ENCODE results near the gene APCDD1.

- TF ChIP-seq ZNF777 (CRISPR knock-in tag; IDR thresholded peaks at IDR 0.05) (no peak), ATF7 (IDR thresholded peaks at IDR 0.05) (no peak), ATF7 (CRISPR knock-in tag; IDR thresholded peaks at IDR 0.05) (no peak), KLF11 (CRISPR knock-in tag; IDR thresholded peaks at IDR 0.05) (no peak), POLR2A (IDR thresholded peaks at IDR 0.05; ENCODE audit: insufficient read depth in 1 of 2, low read depth in 2 of 2, low read length in 2 of 2) (no peak), ZNF605 (CRISPR knock-in tag; IDR thresholded peaks at IDR 0.05) (no peak), CEBPB (IDR thresholded peaks at IDR 0.05; ENCODE audit: borderline replicate concordance, low read depth, low read length) (no peak), BCL6 (CRISPR knock-in tag; IDR thresholded peaks at IDR 0.05) (no peak), CTCF (CRISPR knock-in tag; IDR thresholded peaks at IDR 0.05) (no peak)
Observed at GRCh38 chr18:10504723-10505122, 50.3 kb downstream of the APCDD1 start.

Data from HepG2 (cell line).